EH (cell line): ENCODE results near the gene PMF1.
A peak's percentile ranks its signal among the peaks of the same experiment; 100 is the strongest.

ENCODE experiments used
- DNase-seq: peaks from one replicate; pipeline ENCODE4 v3.0.0-alpha.2; 2015; ENCODE audit warnings: low read depth

The PMF1 gene

DNA sequence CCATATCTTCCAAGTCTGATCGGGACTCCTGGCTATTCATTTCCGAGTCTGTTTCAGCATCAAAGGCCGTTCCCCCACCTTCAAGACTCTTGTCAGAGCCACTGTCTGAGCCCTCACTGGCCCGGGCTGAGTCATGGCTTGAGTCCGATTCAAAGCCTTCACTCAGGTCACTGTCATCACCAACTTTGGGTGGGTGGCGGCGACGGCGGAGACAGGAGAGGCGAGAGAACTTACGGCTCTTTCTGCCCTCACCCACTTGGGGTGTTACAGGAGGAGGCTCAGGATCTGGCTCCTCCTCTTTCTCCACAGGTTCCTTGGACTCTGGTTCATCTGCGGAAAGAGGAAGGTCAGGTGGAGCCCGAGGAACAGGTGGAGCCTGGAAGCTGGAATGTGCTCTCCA lies 53.2 kb downstream of the PMF1 start:
- no peak for DNase-seq

GRCh38 chr1:156268336-156268735 lies 55.5 kb downstream of the PMF1 start:
- DNase-seq = peak; percentile 44

GRCh38 chr1:156270314-156270713 lies 57.5 kb downstream of the PMF1 start:
- DNase-seq = no peak

DNA sequence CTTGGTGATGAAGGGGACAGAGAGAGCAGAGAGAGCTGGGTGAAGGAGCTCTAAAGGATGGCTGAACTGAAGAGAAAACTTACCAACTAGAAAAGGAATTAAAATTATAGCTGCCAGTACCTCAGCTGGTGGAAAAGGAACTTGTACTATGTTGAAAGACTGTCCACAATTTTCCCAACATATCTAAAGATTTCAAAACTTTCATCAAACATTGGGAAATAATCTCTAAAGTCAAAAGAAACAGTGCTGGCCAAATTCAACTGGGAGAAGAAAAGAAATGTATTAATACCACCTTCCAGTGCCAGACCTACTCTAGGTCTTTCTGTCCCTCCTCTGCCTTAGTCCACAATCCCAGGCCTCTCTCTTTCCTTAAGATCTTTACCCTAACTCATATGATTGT lies 63.7 kb downstream of the PMF1 start:
- DNase-seq = no peak

- no peak for DNase-seq
Measured at GRCh38 chr1:156276966-156277381, 64.2 kb downstream of the PMF1 start.

DNA sequence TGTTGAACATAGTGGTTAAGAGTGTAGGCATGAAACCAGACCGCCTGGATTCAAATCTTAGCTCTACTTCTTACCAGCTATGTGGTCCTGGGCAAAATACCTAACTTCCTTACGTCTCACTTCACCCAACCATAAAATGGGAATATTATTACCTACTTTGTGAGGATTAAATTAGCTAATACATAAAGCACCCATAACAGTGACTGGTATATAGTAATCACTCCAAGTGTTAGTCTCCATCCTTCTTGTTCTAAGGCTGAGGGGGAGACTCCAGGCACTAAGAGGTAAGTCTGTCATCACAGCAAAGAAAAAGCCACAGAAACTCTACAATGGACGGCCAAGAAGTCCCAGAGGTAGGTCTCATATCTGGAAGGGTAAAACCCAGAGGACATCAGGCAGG lies 67.0 kb downstream of the PMF1 start:
- DNase-seq = no peak

GRCh38 chr1:156281281-156281680 lies 68.5 kb downstream of the PMF1 start:
- DNase-seq = peak; percentile 81

DNA sequence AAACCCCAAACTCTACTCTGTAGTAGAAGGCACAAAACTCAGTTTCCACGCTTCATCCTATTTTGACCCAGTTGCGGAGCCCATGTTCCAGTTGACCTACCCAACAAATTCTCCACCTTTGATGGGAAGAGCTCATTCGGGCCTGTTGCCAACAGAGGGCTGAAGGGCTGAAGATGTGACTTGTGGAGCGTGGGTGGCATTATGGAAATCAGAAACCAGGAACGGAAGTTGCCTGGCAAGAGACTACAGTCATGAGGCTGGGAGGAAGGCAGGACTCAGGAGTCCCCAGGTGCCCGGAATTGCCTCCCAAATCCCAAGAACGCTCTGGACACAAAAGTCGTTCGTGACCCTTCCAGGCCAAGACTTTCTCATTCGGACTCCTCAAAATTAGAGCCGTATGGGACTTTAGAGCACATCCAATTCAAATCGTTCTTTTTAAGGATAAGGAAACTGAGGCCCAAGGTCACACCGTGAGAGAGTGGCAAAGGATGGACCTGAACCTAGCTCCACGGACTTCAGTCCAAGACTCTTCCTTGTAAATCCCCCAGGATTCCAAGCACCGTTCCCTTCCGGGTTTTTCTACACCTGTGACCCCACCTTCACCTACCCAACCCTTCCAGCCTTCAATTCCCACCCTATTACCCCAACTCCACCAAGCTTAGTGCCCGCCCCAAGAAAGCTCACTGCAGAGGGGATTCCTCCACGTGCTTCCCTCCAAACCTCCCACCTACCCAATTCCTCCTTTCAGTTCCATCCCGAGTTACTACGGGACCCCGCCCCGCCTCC lies 69.1 kb downstream of the PMF1 start:
- peak; percentile 31 for DNase-seq

GRCh38 chr1:156282479-156283222 lies 69.8 kb downstream of the PMF1 start, which contains the start of gene SMG5:
Gene SMG5, minus strand, starts transcription at chr1:156282825. Its CDS starts 145 bp downstream, at chr1:156282680.
- DNase-seq = peak; percentile 99

- no peak for DNase-seq
Measured at GRCh38 chr1:156283521-156283920, 70.7 kb downstream of the PMF1 start.

- DNase-seq = no peak
Measured at GRCh38 chr1:156284112-156284511, 71.3 kb downstream of the PMF1 start, which contains the start of gene TMEM79. Gene TMEM79, plus strand, starts transcription at chr1:156284325. Its CDS starts 902 bp downstream, at chr1:156285227.

GRCh38 chr1:156284757-156285156 lies 72.0 kb downstream of the PMF1 start:
- DNase-seq = no peak

GRCh38 chr1:156285437-156285836 lies 72.6 kb downstream of the PMF1 start:
- DNase-seq = no peak

DNA sequence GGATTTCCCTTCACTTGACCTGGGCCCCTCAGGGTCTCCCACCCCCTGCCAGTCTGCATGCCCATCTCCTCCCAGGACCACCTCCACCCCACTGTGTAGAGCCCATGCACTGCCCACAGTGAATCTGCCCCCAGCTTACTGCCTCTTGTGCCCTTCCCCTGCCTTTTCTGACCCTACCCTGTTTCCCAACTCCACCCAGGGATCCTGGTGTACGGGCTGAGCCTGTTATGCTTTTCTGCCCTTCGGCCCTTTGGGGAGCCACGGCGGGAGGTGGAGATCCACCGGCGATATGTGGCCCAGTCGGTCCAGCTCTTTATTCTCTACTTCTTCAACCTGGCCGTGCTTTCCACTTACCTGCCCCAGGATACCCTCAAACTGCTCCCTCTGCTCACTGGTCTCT lies 73.3 kb downstream of the PMF1 start:
- DNase-seq = no peak
